ENCODE measurements around the gene FAR2.

GRCh38 chr12:29155079-29155478 lies 6.0 kb downstream of the FAR2 start:
- TF ChIP-seq EZH2 (IDR thresholded peaks at IDR 0.05; ENCODE audit: insufficient read depth, poor library complexity, severe bottlenecking) = no peak
- no peak for TF ChIP-seq EZH2phosphoT487 (IDR thresholded peaks at IDR 0.05; ENCODE audit: insufficient read depth, low read depth)
